Activated effector memory CD4-positive, alpha-beta T cell treated with Interleukin-2 at 50 U/mL for 16 hours (primary cell): ENCODE data around the gene TMEM116.
"Not testable (repeated sequence)": the region's sequence is repeated elsewhere in the genome, so short reads cannot be mapped to it uniquely, and the experiment has no call there.

ENCODE experiments used
- DNase-seq: peaks from one replicate; pipeline ENCODE4 v3.0.0-alpha.2; 2020

TMEM116 gene

GRCh38 chr12:112012775-112013600 lies at the start of gene TMEM116, which contains the start of gene ERP29:
Gene TMEM116 (minus strand): TSS chr12:112013165. CDS start chr12:112005270, 7,895 bp downstream.
Gene ERP29 (plus strand): TSS chr12:112013426. CDS start chr12:112013466, 40 bp downstream.
- DNase-seq, result peak; percentile 100

- no peak for DNase-seq
Observed at GRCh38 chr12:112061137-112061536, 48.2 kb upstream of the TMEM116 start.

GRCh38 chr12:112049351-112049750 lies 36.4 kb upstream of the TMEM116 start:
- no peak for DNase-seq

GRCh38 chr12:112046003-112046402 lies 33.0 kb upstream of the TMEM116 start:
- no peak for DNase-seq

- not testable (repeated sequence) for DNase-seq
Observed at GRCh38 chr12:112036614-112037013, 23.6 kb upstream of the TMEM116 start.

GRCh38 chr12:112035219-112035785 lies 22.3 kb upstream of the TMEM116 start:
- DNase-seq, result no peak

- DNase-seq, result no peak
Observed at GRCh38 chr12:112032292-112032691, 19.3 kb upstream of the TMEM116 start.

- no peak for DNase-seq
Observed at GRCh38 chr12:112031472-112031871, 18.5 kb upstream of the TMEM116 start.

GRCh38 chr12:112029301-112029700 lies 16.3 kb upstream of the TMEM116 start:
- DNase-seq, result no peak

GRCh38 chr12:112025808-112026375 lies 12.9 kb upstream of the TMEM116 start:
- no peak for DNase-seq

GRCh38 chr12:112023759-112024396 lies 10.9 kb upstream of the TMEM116 start:
- no peak for DNase-seq

GRCh38 chr12:112022241-112023016 lies 9.5 kb upstream of the TMEM116 start:
- DNase-seq, result no peak

GRCh38 chr12:112020947-112021457 lies 8.0 kb upstream of the TMEM116 start:
- no peak for DNase-seq

GRCh38 chr12:112018571-112019237 lies 5.7 kb upstream of the TMEM116 start:
- no peak for DNase-seq

GRCh38 chr12:112017041-112017440 lies 4.1 kb upstream of the TMEM116 start:
- DNase-seq, result no peak

- no peak for DNase-seq
Observed at GRCh38 chr12:112015938-112016337, 3.0 kb upstream of the TMEM116 start.

GRCh38 chr12:112013601-112014402 lies 837 bp upstream of the TMEM116 start:
- peak; percentile 64 for DNase-seq

- DNase-seq, result no peak
Observed at GRCh38 chr12:112011685-112012084, 1.3 kb downstream of the TMEM116 start.

- no peak for DNase-seq
Observed at GRCh38 chr12:112010415-112011344, 2.3 kb downstream of the TMEM116 start.

- DNase-seq, result not testable (repeated sequence)
Observed at GRCh38 chr12:112009596-112009995, 3.4 kb downstream of the TMEM116 start.
